Measurements from ENCODE around the gene LITAF.
"Not testable (repeated sequence)": the region's sequence is repeated elsewhere in the genome, so short reads cannot be mapped to it uniquely, and the experiment has no call there.

LITAF gene

GRCh38 chr16:11506741-11507305, 79.9 kb downstream of the LITAF start:
- H3K9ac ChIP-seq (ENCODE audit: low read depth, low read length) = no peak overlapping the region
- H3K4me1 ChIP-seq (ENCODE audit: insufficient read depth, low read length) = no peaks in the 10 kb centered on the region; the same call in 1 of the 2 replicates
- H3K36me3 ChIP-seq (ENCODE audit: insufficient read depth, low read length) = no peaks in the 10 kb centered on the region
- H3K9me3 ChIP-seq (ENCODE audit: control insufficient read depth, insufficient read depth, low read length) = no peaks in the 10 kb centered on the region

- not testable (repeated sequence) for H3K9me3 ChIP-seq (ENCODE audit: control insufficient read depth, insufficient read depth, low read length); H3K36me3 ChIP-seq (ENCODE audit: insufficient read depth, low read length); H3K9ac ChIP-seq (ENCODE audit: low read depth, low read length)
- peaks cover 13% of the 10 kb centered on the region for H3K4me1 ChIP-seq (ENCODE audit: insufficient read depth, low read length)
Measured at GRCh38 chr16:11504261-11504660, 82.5 kb downstream of the LITAF start.

GRCh38 chr16:11503566-11503965, 83.2 kb downstream of the LITAF start:
- H3K9ac ChIP-seq (ENCODE audit: low read depth, low read length) = no peak overlapping the region
- peaks cover 14% of the 10 kb centered on the region for H3K4me1 ChIP-seq (ENCODE audit: insufficient read depth, low read length)
- no peaks in the 10 kb centered on the region for H3K9me3 ChIP-seq (ENCODE audit: control insufficient read depth, insufficient read depth, low read length)
- H3K36me3 ChIP-seq (ENCODE audit: insufficient read depth, low read length) = no peaks in the 10 kb centered on the region

GRCh38 chr16:11502239-11502638, 84.5 kb downstream of the LITAF start:
- Histone ChIP-seq H3K9me3 (ENCODE audit: control insufficient read depth, insufficient read depth, low read length) (no peaks in the 10 kb centered on the region), H3K9ac (ENCODE audit: low read depth, low read length) (no peak overlapping the region), H3K4me1 (ENCODE audit: insufficient read depth, low read length) (peaks cover 23% of the 10 kb centered on the region)

GRCh38 chr16:11501632-11502031, 85.1 kb downstream of the LITAF start:
- H3K36me3 ChIP-seq (ENCODE audit: insufficient read depth, low read length) = no peaks in the 10 kb centered on the region
- H3K9ac ChIP-seq (ENCODE audit: low read depth, low read length) = no peak overlapping the region
- no peaks in the 10 kb centered on the region for H3K9me3 ChIP-seq (ENCODE audit: control insufficient read depth, insufficient read depth, low read length)
- peaks cover 29% of the 10 kb centered on the region for H3K4me1 ChIP-seq (ENCODE audit: insufficient read depth, low read length)

More at GRCh38 chr16:11502239-11502638, 84.5 kb downstream of the LITAF start:
- no peaks in the 10 kb centered on the region for H3K36me3 ChIP-seq (ENCODE audit: insufficient read depth, low read length)

GRCh38 chr16:11500700-11501346, 85.9 kb downstream of the LITAF start:
- H3K9me3 ChIP-seq (ENCODE audit: control insufficient read depth, insufficient read depth, low read length) = no peaks in the 10 kb centered on the region
- no peak overlapping the region for H3K9ac ChIP-seq (ENCODE audit: low read depth, low read length)
- peaks cover 29% of the 10 kb centered on the region for H3K4me1 ChIP-seq (ENCODE audit: insufficient read depth, low read length)
- no peaks in the 10 kb centered on the region for H3K36me3 ChIP-seq (ENCODE audit: insufficient read depth, low read length)

- no peaks in the 10 kb centered on the region for H3K36me3 ChIP-seq (ENCODE audit: insufficient read depth, low read length)
- H3K9me3 ChIP-seq (ENCODE audit: control insufficient read depth, insufficient read depth, low read length) = no peaks in the 10 kb centered on the region
- H3K9ac ChIP-seq (ENCODE audit: low read depth, low read length) = no peak overlapping the region
- peaks cover 40% of the 10 kb centered on the region for H3K4me1 ChIP-seq (ENCODE audit: insufficient read depth, low read length)
Measured at GRCh38 chr16:11499295-11500089, 87.2 kb downstream of the LITAF start.

- no peaks in the 10 kb centered on the region for H3K36me3 ChIP-seq (ENCODE audit: insufficient read depth, low read length)
- peaks cover 40% of the 10 kb centered on the region for H3K4me1 ChIP-seq (ENCODE audit: insufficient read depth, low read length)
- H3K9ac ChIP-seq (ENCODE audit: low read depth, low read length) = no peak overlapping the region
- no peaks in the 10 kb centered on the region for H3K9me3 ChIP-seq (ENCODE audit: control insufficient read depth, insufficient read depth, low read length)
Measured at GRCh38 chr16:11498683-11499082, 88.0 kb downstream of the LITAF start.

GRCh38 chr16:11497851-11498289, 88.8 kb downstream of the LITAF start:
- no peaks in the 10 kb centered on the region for H3K9me3 ChIP-seq (ENCODE audit: control insufficient read depth, insufficient read depth, low read length)
- H3K36me3 ChIP-seq (ENCODE audit: insufficient read depth, low read length) = no peaks in the 10 kb centered on the region
- H3K9ac ChIP-seq (ENCODE audit: low read depth, low read length) = no peak overlapping the region
- H3K4me1 ChIP-seq (ENCODE audit: insufficient read depth, low read length) = peaks cover 43% of the 10 kb centered on the region

Measured in ES-I3 (cell line).